K562 (cell line): Measurements from ENCODE around the gene CLIC5. TPM values are rescaled to one million over a fixed set of nuclear protein-coding genes. Genes with fewer than 3 reads are reported as not detected.

Experiments
- ATAC-seq: fragments of 200-7000 bp; cut with Tn5 transposase; 3 replicates; pipeline ENCODE4 v1.9.1; 2020; ENCODE audit warnings: moderate library complexity
- BruUV-seq: library from RNA; stranded (reverse); fragments of 400-500 nt; replicated peaks from 2 replicates; lab custom pipeline; 2021; lab: Mats Ljungman, UMichigan
- CTCF ChIA-PET: fragments of 300-600 bp; formaldehyde crosslinking; extraction: SDS; loops from one replicate; lab custom pipeline; 2021; ENCODE audit warnings: low intra/inter-chr PET ratio; lab: Yijun Ruan, JAX
- POLR2A ChIA-PET: fragments of 300-600, 350-650 bp; sonication (Branson Sonifier 250); formaldehyde crosslinking; extraction: SDS; loops from one replicate; lab custom pipeline; 2021; ENCODE audit warnings: antibody characterized with exemption, inconsistent platforms; lab: Yijun Ruan, JAX
- DNase-seq, 4 experiments: peaks; one replicate each; pipeline versions ENCODE4 v3.0.0 to v3.0.0-alpha.2; 2011 to 2018; ENCODE audit warnings: low spot score in 3 of 4, mixed read lengths in 3 of 4; ENCODE audit errors: extremely low read depth in 1 of 4
- FAIRE-seq: peaks from 2 replicates; lab custom pipeline; 2011; peaks lifted over from hg19 to GRCh38; lab: Jason Lieb, UNC
- H2AFZ ChIP-seq: 2 replicates; pipeline ENCODE4 v1.6.0; 2011; ENCODE audit warnings: low read depth, low read length, control low read depth, inconsistent platforms
- H3K27ac ChIP-seq: fragments of 200-600 bp; 3 replicates; pipeline ENCODE4 v1.8.0; 2011; ENCODE audit warnings: low read depth, mild to moderate bottlenecking, control low read depth, inconsistent platforms, low read length, moderate library complexity, mixed read lengths; ENCODE audit errors: extremely low read depth
- H3K27me3 ChIP-seq, 2 experiments: fragments of 300-600 bp in 1 of 2; 2 replicates in 1 of 2; 3 replicates in 1 of 2; pipeline versions ENCODE4 v1.6.0 to v1.8.0; 2011; ENCODE audit warnings: inconsistent platforms in 2 of 2, low read length in 2 of 2, mild to moderate bottlenecking in 1 of 2, mixed read lengths in 1 of 2, moderate library complexity in 1 of 2; ENCODE audit not compliant: control insufficient read depth in 2 of 2, insufficient read depth in 2 of 2
- H3K36me3 ChIP-seq: fragments of 300-600 bp; 3 replicates; pipeline ENCODE4 v1.8.0; 2011; ENCODE audit warnings: mild to moderate bottlenecking, low read length, inconsistent platforms; ENCODE audit not compliant: control insufficient read depth, insufficient read depth
- H3K4me1 ChIP-seq, 2 experiments: fragments of 200-600 bp in 1 of 2; replicated peaks in 1 of 2; 2 replicates in 1 of 2; 3 replicates in 1 of 2; pipeline versions ENCODE4 v1.5.1 to v1.8.0; 2011; ENCODE audit warnings: inconsistent platforms in 2 of 2, low read length in 2 of 2, mild to moderate bottlenecking in 1 of 2, mixed read lengths in 1 of 2, moderate library complexity in 1 of 2; ENCODE audit not compliant: control insufficient read depth in 2 of 2, insufficient read depth in 2 of 2
- H3K4me2 ChIP-seq: 2 replicates; pipeline ENCODE4 v1.6.1; 2011; ENCODE audit warnings: low read length, control low read depth, inconsistent platforms, mixed read lengths; ENCODE audit not compliant: insufficient read depth
- H3K4me3 ChIP-seq: fragments of 200-600 bp; sonication (generic), shearing (Covaris generic); 2 replicates; pipeline ENCODE4 v1.5.1; 2016; ENCODE audit warnings: control low read depth, inconsistent platforms
- H3K79me2 ChIP-seq: fragments of 200-600 bp; 3 replicates; pipeline ENCODE4 v1.8.0; 2011; ENCODE audit warnings: low read length, inconsistent platforms; ENCODE audit not compliant: control insufficient read depth, insufficient read depth
- H3K9ac ChIP-seq, 2 experiments: 2 replicates each; pipeline versions ENCODE4 v1.6.0 to v1.6.1; 2011; ENCODE audit warnings: low read depth in 2 of 2, low read length in 2 of 2, control low read depth in 1 of 2, inconsistent platforms in 1 of 2, mild to moderate bottlenecking in 1 of 2, mixed read lengths in 1 of 2; ENCODE audit not compliant: insufficient read depth in 1 of 2
- H3K9me1 ChIP-seq: one replicate; pipeline ENCODE4 v1.6.0; 2011; ENCODE audit warnings: inconsistent platforms, mild to moderate bottlenecking, low read length, moderate library complexity; ENCODE audit not compliant: control insufficient read depth, insufficient read depth
- H3K9me3 ChIP-seq: replicated peaks from 2 replicates; pipeline ENCODE4 v1.5.1; 2011; ENCODE audit warnings: low read depth, low read length, inconsistent platforms; ENCODE audit not compliant: control insufficient read depth, insufficient read depth
- H4K20me1 ChIP-seq: replicated peaks from 2 replicates; pipeline ENCODE4 v1.6.1; 2011; ENCODE audit warnings: low read length, inconsistent platforms, mixed read lengths; ENCODE audit not compliant: control insufficient read depth, insufficient read depth
- ARID3A ChIP-seq: IDR thresholded peaks from 2 replicates; pipeline ENCODE4 v1.6.1; 2012; ENCODE audit warnings: low read depth, low read length, improper control_type of control experiment, borderline replicate concordance
- CBX8 ChIP-seq: fragments of 200-600 bp; sonication (generic); IDR thresholded peaks from 2 replicates; pipeline ENCODE4 v1.6.1; 2012; ENCODE audit warnings: borderline replicate concordance, mixed run types, low read depth, mild to moderate bottlenecking, moderate library complexity, mixed read lengths, low read length, control low read depth, inconsistent platforms; ENCODE audit not compliant: poor library complexity, severe bottlenecking; ENCODE audit errors: extremely low read depth
- EP400 ChIP-seq: fragments of 450-650 bp; IDR thresholded peaks from 2 replicates; pipeline ENCODE4 v1.6.1; 2017; ENCODE audit warnings: antibody characterized with exemption, mild to moderate bottlenecking, moderate library complexity
- HMG20B ChIP-seq: fragments of 250-450 bp; sonication (Bioruptor Pico); IDR thresholded peaks from 2 replicates; pipeline ENCODE4 v1.5.0; 2021; ENCODE audit warnings: mild to moderate bottlenecking
- KDM4B ChIP-seq, 2 experiments: fragments of 450-650 bp in 1 of 2; sonication (generic) in 1 of 2; IDR thresholded peaks; 2 replicates each; pipeline ENCODE4 v1.6.1; 2016 to 2017; ENCODE audit warnings: borderline replicate concordance in 2 of 2, antibody characterized with exemption in 1 of 2, low read depth in 1 of 2, mild to moderate bottlenecking in 1 of 2
- MEF2A ChIP-seq: IDR thresholded peaks from 2 replicates; pipeline ENCODE4 v1.6.1; 2011; ENCODE audit warnings: low read depth, mild to moderate bottlenecking, low read length, moderate library complexity; ENCODE audit not compliant: control insufficient read depth
- MLLT1 ChIP-seq, 2 experiments: fragments of 450-650 bp; IDR thresholded peaks; 2 replicates each; pipeline ENCODE4 v1.6.1; 2016
- NFIX ChIP-seq: fragments of 250-450 bp; sonication (Bioruptor Pico); IDR thresholded peaks from 2 replicates; pipeline ENCODE4 v1.4.0; 2020; ENCODE audit warnings: low read depth, mild to moderate bottlenecking, moderate library complexity
- SIRT6 ChIP-seq: IDR thresholded peaks from one replicate; pipeline ENCODE4 v1.6.1; 2012; ENCODE audit warnings: low read depth, mild to moderate bottlenecking, control low read depth, inconsistent platforms, low read length, moderate library complexity
- SMAD2 ChIP-seq: fragments of 150-350 bp; IDR thresholded peaks from 2 replicates; pipeline ENCODE4 v1.6.1; 2014; ENCODE audit warnings: low read depth, mild to moderate bottlenecking, low read length
- TAF15 ChIP-seq: fragments of 200-400 bp; formaldehyde crosslinking; IDR thresholded peaks from 2 replicates; pipeline ENCODE4 v1.6.1; 2017; ENCODE audit warnings: mild to moderate bottlenecking, low read depth, low read length, moderate library complexity
- TAL1 ChIP-seq: fragments of 450-650 bp; IDR thresholded peaks from 2 replicates; pipeline ENCODE4 v1.6.1; 2016; ENCODE audit warnings: mild to moderate bottlenecking
- ZFX ChIP-seq: sonication (generic); formaldehyde crosslinking; IDR thresholded peaks from 2 replicates; pipeline ENCODE4 v1.8.0; 2022; ENCODE audit warnings: mild to moderate bottlenecking, missing genetic modification reagents, moderate library complexity
- ZNF165 ChIP-seq: fragments of 250-450 bp; sonication (Bioruptor Pico); IDR thresholded peaks from 2 replicates; pipeline ENCODE4 v1.4.0; 2020; ENCODE audit warnings: borderline replicate concordance
- ZNF707 ChIP-seq: fragments of 250-450 bp; sonication (Bioruptor Pico); conservative IDR thresholded peaks from 2 replicates; pipeline ENCODE4 v1.8.0; 2022; ENCODE audit warnings: inconsistent platforms, mild to moderate bottlenecking, moderate library complexity
- WGBS: fragments of 100-300 bp; shearing (Covaris generic); methylation state at CpG from one replicate; pipeline ENCODE4 v1.1.6; 2016; ENCODE audit warnings: low coverage, mixed read lengths; ENCODE audit not compliant: insufficient coverage; ENCODE audit errors: missing lambda C conversion rate; 5-methylcytosine and 5-hydroxymethylcytosine counted together
- in situ Hi-C: fragments of 300-500 bp; cut with MboI; formaldehyde crosslinking; loops from 4 replicates; pipeline ENCODE4 v1.15.0; 2018; ENCODE audit warnings: inconsistent platforms, mixed read lengths
- intact Hi-C: fragments of 100-400 bp; cut with micrococcal nuclease; formaldehyde crosslinking; loops from 2 replicates; pipeline ENCODE4 v1.14.2; 2022
- polyA plus RNA-seq, 8 experiments: library from polyadenylated mRNA; depleted of rRNA in 4 of 8; stranded (reverse) in 5 of 8; unstranded in 3 of 8; fragments of >200 nt; fragmentation: Nextera tagmentation in 2 of 8; fragmentation: Illumina TruSeq in 1 of 8; extraction: Ambion mirVana in 2 of 8; extraction: Trizol in 1 of 8; gene quantifications; 2 replicates each; pipeline versions ENCODE4 v1.2.1 to v1.2.3, GENCODE V29; 2011 to 2014; ENCODE audit warnings: inconsistent platforms in 1 of 8, missing spikeins in 1 of 8
- total RNA-seq, 7 experiments: library from RNA; depleted of rRNA in 6 of 7; stranded (reverse); fragments of >200 nt in 6 of 7; fragmentation: Illumina TruSeq in 2 of 7; extraction: Trizol in 2 of 7; gene quantifications; 2 replicates each; pipeline versions ENCODE4 v1.2.1 to v1.2.3, GENCODE V29; 2011 to 2021; ENCODE audit warnings: low replicate concordance in 1 of 7

The CLIC5 gene
- total and polyA plus RNA-seq, 9 of the 15 experiments (the other 6 are each of a cell fraction or from before 2014, with no cell fraction given) = 0.31 TPM; not detected in 8

DNA sequence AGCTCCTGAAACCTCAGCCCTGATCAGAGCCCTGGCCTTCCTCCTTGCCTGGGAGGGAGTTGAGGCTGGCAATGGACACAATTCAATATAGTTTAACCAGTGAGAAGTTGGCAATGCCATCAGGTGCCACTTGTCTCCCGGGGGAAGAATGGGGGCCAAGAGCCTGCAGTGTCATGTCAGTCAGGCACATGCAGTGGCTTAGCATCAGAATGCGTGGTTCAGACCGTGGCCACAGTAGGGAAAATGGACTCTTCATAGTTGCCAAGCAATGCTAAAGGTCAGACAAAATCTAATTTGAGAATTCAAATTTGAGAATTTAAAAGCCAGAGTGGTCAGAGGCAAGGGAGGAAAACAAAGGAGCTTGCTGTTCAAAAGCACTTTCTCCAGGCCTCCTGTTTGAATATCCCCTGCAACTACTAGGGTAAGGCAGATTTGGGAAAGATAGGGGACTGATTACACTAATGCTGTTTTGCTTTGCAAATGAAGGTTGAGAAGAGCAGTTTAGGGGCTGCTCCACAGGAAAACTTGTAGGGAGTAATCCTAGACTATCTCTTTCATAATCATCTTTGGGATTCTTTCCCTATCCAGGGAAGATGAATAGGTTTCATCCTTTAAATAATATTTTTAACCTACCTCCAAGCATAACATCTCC, 33.1 kb upstream of the CLIC5 start:
- POLR2A ChIA-PET = interaction anchor here (0.6 kb wide), 1 partner anchor 459 kb away, joined by 4 read pairs; no protein-coding TSS in a partner anchor
- no peaks in the 10 kb centered on the region for H3K9me3 ChIP-seq
- BruUV-seq = no TSS peak
- H3K4me1 ChIP-seq = no peaks in the 10 kb centered on the region
- no peak overlapping the region for H3K4me2 ChIP-seq
- no peak overlapping the region for H2AFZ ChIP-seq
- no peaks in the 10 kb centered on the region for H3K36me3 ChIP-seq
- H3K27ac ChIP-seq = no peak overlapping the region
- 2% methylated on average over 3 of the region's 3 CpGs for WGBS
- FAIRE-seq = no peak
- no peak for DNase-seq
- no peaks in the 10 kb centered on the region for H3K79me2 ChIP-seq
- no peak for ATAC-seq
- in situ Hi-C loops (no loop called here), intact Hi-C loops (no loop called here)
- no peak overlapping the region for H3K4me3 ChIP-seq
- no peak for TF ChIP-seq MLLT1 (IDR thresholded peaks at IDR 0.05)
- TF ChIP-seq SMAD2 = no peak
- TF ChIP-seq ZFX (CRISPR knock-in tag) = no peak
- no peak for TF ChIP-seq TAF15
- no peak for TF ChIP-seq MEF2A
- no peak for TF ChIP-seq HMG20B (CRISPR knock-in tag)
- no peak for TF ChIP-seq SIRT6
- TF ChIP-seq TAL1 = no peak
- TF ChIP-seq KDM4B (IDR thresholded peaks at IDR 0.05; ENCODE audit: borderline replicate concordance in 2 of 2, low read depth in 1 of 2) = no peak
- TF ChIP-seq CBX8 = no peak
- TF ChIP-seq ZNF707 = no peak
- TF ChIP-seq ZNF165 = no peak
- TF ChIP-seq EP400 = no peak
- no peak for TF ChIP-seq NFIX (CRISPR knock-in tag)
- no peak for TF ChIP-seq ARID3A
- H3K9me1 ChIP-seq = no peaks in the 10 kb centered on the region
- CTCF ChIA-PET = no interaction called here
- H4K20me1 ChIP-seq = no peaks in the 10 kb centered on the region
- no peaks in the 10 kb centered on the region for H3K27me3 ChIP-seq
- no peak overlapping the region for H3K9ac ChIP-seq
